Measurements from ENCODE around the gene S100A2.

- TF ChIP-seq CTCF (IDR thresholded peaks at IDR 0.05; ENCODE audit: low read depth, low read length), result no peak
- no peak for TF ChIP-seq EZH2phosphoT487 (IDR thresholded peaks at IDR 0.05; ENCODE audit: low read depth)
Observed at GRCh38 chr1:153546371-153546770, 19.3 kb downstream of the S100A2 start.

All from OCI-LY3 (cell line).